Measurements from ENCODE around the gene ETV7.

Gene ETV7

DNA sequence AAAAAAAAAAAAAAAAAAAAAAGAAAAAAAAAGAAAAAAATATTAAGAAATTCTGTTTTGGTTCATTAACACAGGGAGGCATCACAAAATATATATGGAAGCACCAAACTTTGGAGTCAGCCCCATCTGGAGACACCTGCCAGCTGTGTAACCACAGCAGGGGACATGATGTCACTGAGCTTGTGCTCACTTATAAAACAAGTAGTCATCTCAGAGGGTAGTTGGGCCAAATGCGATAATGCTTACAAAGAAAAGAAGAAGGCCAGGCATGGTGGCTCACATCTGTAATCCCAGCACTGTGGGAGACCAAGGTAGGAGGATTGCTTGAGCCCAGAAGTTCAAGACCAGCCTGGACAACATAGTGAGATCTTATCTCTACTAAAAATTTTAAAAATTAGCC lies 49.7 kb downstream of the ETV7 start:
- DNase-seq = no peak

GRCh38 chr6:36336779-36337241 lies 50.7 kb downstream of the ETV7 start, which contains the start of gene BNIP5:
TSS of gene BNIP5 (minus strand) at chr6:36336888. CDS start at chr6:36330690, 6,198 bp downstream.
- no peak for DNase-seq

DNA sequence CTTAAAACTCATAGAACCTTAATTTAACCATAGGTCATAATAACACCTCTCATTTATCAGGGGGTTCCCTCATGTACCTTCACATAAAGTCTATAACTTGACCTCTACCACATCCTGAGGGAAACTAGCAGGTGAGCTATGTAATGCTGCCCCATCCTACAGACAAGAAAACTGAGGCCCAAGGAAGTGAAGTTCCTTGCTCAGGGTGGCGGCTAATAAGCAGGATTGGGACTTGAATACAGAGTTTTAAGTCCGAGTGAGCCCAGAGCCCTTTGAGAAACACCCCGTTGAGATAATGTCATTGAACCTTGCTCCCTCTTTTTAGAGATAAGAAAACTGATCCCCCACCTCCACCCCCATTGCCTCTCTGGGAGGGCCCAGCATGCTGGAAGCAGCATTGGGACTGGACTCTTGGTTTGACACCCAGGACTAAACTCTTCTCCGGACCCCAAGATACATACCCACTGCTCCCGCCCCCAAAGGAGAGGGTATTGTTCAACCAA lies 51.2 kb downstream of the ETV7 start:
- no peak for DNase-seq

DNA sequence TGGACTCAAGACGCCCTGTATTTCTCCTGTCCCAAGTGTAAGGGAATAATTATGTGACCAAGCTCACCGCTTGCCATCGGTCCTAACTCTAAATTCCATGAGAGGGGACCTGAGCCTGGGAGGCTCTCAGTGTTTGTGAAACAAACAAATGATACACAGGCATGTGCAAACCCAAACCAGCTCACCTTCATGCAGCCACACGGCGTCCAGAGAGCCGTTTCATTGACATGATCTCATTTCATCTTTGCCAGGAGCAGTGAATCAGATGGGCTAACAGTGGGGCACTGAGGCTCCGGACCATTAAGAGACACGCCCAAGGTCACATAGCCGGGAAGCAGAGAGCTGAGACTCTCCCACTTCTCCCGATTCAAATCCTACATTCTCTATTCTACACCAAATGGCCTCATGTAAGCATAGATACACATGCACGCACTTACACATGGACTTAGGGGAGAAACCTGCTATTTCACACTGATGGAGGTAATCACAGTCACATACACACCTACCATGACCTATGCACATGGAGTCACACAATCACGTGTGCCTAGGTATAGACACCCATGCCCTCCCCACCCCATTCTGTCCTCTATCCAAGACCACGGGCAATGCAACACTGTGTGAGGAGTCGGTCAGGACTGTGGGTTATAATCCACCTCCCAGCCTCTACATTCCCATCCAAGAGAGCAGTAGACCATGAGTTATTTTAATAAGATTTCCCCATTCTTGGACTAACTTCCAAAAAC lies 51.8 kb downstream of the ETV7 start:
- no peak for DNase-seq

- no peak for DNase-seq
Observed at GRCh38 chr6:36334832-36335459, 52.5 kb downstream of the ETV7 start.

- no peak for DNase-seq
Observed at GRCh38 chr6:36333931-36334725, 53.3 kb downstream of the ETV7 start.

- no peak for DNase-seq
Observed at GRCh38 chr6:36333171-36333895, 54.1 kb downstream of the ETV7 start.

DNA sequence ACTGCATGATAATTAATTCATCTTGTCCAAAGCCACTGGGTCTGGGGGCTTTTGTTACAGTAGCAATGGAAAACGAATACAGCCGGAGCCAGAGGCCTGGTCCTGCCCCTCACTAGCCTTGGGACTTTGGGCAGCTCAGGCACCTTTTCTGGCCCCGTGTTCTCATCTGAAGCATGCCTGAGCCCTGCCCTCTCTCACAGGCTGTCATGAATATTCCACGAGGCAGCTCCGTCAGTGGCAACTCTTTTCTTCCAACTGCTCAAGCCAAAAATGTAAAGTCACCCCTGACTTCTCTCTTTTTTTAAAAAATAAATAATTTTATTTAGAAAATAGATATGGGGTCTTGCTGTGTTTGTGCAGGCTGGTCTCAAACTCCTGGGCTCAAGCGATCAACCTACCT lies 56.1 kb downstream of the ETV7 start:
- DNase-seq = no peak

DNA sequence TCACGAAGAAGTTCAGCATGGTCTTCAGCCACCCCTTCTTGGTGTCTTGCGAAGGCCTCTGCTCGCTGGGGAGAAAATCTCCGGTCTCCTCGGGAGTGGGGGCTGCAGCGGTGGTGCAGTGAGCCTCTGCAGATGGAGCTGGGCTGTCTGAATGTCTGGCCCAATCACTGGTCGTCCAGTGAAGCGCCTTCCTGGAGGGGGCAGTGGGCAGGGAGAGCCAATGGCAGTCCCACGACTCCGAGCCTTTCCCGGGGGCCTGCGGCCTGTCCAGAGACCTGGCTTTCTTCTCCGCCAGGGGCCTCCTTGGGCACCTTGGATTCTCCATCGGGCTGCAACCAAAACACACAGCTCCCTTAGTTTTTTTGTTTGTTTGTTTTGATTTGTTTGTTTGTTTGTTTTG lies 57.1 kb downstream of the ETV7 start:
- no peak for DNase-seq

GRCh38 chr6:36329798-36330291 lies 57.6 kb downstream of the ETV7 start:
- no peak for DNase-seq

GRCh38 chr6:36328600-36328999 lies 58.9 kb downstream of the ETV7 start:
- no peak for DNase-seq

- DNase-seq = no peak
Observed at GRCh38 chr6:36327919-36328236, 59.6 kb downstream of the ETV7 start.

- DNase-seq = no peak
Observed at GRCh38 chr6:36327226-36327918, 60.1 kb downstream of the ETV7 start.

DNA sequence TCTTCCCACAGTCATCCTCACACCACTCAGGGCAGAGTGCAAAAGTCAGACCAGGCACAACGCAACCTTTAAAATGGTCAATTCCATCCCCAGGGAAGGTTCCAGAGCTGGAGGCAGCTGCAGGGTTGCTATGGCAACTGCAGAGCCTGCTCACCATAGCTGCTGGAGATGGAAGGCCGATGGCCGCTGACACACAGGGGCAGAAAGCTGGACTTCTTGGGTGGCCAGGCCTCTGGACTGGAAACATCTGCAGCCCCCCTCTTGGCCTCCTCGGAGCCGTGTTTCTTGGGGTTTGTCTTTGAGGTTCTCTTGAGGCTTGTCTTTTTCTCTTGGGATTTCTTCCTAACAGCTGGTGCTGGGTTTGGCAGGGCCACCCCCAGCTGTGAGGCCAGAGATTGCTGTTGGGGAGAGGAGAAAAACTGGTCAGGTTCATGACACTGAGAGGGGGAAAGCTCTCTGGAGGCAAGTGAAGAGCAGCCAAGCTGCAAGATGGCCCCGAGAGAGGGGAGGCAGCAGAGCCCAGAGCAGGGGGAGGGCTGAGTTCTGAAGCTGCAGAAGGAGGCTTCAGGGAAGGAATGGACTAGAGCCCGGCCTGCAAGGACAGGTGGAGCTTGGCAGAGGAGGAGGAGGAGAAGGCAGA lies 61.0 kb downstream of the ETV7 start:
- no peak for DNase-seq

DNA sequence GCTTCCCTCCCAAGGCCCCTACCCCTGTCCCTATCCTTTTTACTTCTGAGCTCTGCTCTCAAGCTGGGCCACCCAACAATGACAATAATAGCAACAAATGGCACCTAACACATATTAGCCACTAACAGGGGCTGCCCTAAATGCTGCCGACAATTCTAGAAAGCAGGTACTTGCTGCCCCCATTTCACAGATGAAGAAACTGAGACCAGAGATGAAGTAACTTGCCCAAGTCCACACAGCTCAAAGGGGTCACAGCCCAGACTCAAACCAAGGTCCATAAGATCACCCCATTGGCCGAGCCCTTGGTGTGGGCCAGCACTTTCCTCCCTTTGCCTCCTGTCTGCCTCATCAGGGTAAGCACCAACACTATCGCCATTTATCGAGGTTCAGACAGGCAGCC lies 62.8 kb downstream of the ETV7 start:
- DNase-seq = no peak

DNA sequence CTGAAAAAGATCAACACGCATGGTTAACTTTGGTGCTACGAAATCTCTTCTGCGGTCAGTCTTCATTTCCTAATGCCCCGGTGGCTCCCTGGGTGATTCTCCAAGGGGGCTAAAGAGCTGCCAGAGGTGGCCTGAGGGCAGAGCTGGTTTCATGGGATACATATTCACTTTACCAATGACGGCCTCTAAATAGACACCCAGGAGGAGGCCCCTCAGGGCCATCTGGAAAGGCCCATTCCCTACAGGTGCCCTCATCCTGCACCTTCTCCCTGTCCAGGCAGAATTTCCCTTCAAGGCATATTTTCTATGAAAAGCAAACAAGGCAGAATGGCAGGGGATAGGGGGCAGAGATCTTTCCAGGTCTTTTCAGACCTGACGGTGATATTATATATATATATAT lies 63.3 kb downstream of the ETV7 start:
- DNase-seq = no peak

- DNase-seq = no peak
Observed at GRCh38 chr6:36323062-36323461, 64.4 kb downstream of the ETV7 start.

- no peak for DNase-seq
Observed at GRCh38 chr6:36322591-36322990, 64.9 kb downstream of the ETV7 start.

DNA sequence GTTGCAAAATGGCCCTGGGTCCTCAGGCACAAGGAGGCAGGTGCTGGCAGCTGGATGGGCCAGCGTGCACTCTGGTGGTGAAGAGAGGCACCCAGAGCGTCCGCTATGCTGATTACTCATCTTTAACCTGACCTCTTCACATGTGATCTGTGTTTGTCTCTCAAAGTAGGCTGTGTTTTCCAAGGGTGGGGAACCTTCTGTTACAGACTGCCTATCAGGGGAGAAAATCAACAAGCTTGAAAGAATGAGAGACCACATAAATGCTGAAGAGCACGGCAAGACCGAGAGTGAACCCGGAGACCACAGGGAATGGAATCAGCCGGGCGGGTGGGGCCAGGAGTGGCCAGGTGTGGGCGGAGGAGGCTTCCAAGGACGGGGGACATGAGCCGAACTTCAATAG lies 67.0 kb downstream of the ETV7 start:
- no peak for DNase-seq

GRCh38 chr6:36319821-36320220 lies 67.6 kb downstream of the ETV7 start:
- DNase-seq = no peak

DNA sequence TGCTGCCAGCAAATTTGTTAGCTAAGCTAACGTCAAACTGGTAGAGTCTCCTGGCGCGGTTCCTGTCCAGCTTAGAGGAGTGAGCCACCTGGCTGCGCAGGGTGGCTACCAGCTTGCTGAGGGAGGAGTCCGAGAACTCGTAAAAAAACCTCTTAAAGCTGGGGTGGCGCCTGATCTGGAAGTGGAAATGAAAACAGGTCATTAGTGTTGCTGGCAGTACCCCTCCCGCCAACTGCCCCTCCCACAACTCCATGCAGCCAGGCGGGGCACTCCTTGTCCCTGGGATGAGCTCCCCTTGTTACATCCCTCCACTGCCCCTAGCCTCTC lies 68.1 kb downstream of the ETV7 start:
- no peak for DNase-seq
